Stimulated activated naive CD8-positive, alpha-beta T cell treated with anti-CD3 and anti-CD28 coated beads, Interleukin-15, Interleukin-2, amounts not matched to agents 100 U/mL and 50 U/mL, for 24 hours (primary cell): ENCODE results near the gene POGZ.

Experiments used
- ATAC-seq: fragments of 150-1000 bp; cut with Tn5 transposase; one replicate; pipeline ENCODE4 v1.10.0; 2021
- DNase-seq: peaks from one replicate; pipeline ENCODE4 v3.0.0; 2021

POGZ gene, protein sequence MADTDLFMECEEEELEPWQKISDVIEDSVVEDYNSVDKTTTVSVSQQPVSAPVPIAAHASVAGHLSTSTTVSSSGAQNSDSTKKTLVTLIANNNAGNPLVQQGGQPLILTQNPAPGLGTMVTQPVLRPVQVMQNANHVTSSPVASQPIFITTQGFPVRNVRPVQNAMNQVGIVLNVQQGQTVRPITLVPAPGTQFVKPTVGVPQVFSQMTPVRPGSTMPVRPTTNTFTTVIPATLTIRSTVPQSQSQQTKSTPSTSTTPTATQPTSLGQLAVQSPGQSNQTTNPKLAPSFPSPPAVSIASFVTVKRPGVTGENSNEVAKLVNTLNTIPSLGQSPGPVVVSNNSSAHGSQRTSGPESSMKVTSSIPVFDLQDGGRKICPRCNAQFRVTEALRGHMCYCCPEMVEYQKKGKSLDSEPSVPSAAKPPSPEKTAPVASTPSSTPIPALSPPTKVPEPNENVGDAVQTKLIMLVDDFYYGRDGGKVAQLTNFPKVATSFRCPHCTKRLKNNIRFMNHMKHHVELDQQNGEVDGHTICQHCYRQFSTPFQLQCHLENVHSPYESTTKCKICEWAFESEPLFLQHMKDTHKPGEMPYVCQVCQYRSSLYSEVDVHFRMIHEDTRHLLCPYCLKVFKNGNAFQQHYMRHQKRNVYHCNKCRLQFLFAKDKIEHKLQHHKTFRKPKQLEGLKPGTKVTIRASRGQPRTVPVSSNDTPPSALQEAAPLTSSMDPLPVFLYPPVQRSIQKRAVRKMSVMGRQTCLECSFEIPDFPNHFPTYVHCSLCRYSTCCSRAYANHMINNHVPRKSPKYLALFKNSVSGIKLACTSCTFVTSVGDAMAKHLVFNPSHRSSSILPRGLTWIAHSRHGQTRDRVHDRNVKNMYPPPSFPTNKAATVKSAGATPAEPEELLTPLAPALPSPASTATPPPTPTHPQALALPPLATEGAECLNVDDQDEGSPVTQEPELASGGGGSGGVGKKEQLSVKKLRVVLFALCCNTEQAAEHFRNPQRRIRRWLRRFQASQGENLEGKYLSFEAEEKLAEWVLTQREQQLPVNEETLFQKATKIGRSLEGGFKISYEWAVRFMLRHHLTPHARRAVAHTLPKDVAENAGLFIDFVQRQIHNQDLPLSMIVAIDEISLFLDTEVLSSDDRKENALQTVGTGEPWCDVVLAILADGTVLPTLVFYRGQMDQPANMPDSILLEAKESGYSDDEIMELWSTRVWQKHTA (N-terminal part only)

DNA sequence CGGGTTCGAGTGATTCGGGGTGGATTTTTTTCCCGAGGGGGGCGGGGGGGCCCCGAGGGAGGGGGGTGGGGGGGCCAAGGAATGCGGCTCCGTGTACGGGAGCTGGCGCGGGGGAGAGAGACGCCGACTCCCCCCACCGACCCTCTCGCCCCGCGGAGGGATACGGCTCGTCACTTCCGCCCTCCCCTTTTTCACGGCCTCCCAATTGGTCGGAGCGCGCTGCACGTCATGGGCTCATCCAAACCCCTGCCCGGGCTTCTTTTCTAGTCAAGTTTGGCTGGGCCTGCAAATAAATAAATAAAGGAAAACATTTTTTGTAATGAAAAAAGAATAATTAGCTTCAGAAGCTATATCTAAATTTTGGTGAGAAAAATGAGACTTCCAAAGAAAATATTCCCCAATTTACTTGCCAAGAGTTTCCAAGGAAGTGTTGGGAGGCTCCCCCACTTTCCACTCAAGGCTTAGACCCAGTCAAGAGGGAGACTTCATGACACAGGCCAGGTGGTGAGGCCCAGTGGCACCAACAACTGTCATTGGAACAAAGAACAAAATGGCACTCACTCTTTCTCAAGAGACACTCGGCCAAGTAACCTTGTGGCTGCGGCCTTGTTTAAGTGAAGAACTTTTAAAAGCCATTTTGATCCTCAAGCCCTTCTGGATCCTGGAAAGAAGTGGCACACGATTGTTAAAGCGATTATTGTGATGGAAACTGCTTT lies at the start of gene POGZ:
Gene POGZ (minus strand): TSS at position 164 of the 716 bp plus-strand sequence. CDS start 17,290 bp downstream, outside the sequence.
- peak; percentile 95 for DNase-seq
- peak; percentile 89 for ATAC-seq

DNA sequence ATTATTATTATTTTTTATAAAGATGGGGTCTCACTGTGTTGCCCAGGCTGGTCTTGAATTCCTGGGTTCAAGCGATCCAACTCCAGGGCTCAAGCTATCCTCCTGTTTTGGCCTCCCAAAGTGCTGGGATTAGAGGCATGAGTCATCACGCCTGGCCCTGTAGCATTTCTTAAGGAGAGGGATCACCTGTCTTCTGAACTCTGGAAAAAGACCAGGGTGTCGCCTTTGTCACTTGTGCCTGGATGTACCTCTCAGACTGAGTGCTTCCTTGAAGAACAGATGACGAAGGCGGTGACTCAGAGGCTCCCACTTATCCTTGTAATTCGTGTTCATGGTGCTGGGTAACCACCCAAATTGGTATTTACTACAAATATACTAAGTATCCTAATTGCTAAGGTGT lies 49.5 kb upstream of the POGZ start:
- ATAC-seq (no peak), DNase-seq (no peak)

DNA sequence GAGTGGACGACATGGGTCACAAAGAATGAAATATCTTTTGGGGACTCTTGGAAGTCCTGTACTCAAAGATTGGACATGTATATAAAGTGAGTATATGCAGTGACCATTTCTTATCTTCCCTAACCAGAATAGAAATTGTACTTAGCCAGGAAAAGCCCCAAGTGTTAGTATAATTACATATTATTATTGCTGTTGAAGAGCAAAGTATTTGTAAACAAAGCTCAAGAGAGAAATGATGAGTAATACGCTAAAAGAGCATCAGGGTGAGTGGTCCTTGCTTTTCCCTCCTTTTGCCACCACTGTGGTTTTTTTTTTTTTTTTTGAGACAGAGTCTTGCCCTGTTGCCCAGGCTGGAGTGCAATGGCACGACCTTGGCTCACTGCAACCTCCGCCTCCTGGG lies 45.5 kb upstream of the POGZ start:
- DNase-seq (no peak), ATAC-seq (no peak)

DNA sequence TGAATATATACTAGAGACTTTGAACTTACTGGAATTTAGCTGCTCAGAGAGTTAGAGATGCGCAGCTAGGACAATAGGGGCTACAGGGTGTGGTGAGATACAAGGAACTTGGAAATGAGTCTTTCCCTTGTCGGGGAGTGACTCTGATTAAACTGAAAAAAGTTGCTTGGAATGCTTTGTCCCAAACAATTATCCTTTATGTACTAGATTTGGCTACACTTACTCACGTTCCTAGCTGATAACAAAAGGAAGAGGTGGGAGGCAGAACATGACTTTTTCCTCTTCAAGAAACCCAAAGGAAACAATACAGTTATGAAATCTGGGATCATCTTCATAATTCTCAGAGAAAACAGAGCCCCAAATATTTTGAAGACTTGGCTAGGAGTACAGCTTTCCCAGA lies 45.0 kb upstream of the POGZ start:
- no peak for DNase-seq
- no peak for ATAC-seq

DNA sequence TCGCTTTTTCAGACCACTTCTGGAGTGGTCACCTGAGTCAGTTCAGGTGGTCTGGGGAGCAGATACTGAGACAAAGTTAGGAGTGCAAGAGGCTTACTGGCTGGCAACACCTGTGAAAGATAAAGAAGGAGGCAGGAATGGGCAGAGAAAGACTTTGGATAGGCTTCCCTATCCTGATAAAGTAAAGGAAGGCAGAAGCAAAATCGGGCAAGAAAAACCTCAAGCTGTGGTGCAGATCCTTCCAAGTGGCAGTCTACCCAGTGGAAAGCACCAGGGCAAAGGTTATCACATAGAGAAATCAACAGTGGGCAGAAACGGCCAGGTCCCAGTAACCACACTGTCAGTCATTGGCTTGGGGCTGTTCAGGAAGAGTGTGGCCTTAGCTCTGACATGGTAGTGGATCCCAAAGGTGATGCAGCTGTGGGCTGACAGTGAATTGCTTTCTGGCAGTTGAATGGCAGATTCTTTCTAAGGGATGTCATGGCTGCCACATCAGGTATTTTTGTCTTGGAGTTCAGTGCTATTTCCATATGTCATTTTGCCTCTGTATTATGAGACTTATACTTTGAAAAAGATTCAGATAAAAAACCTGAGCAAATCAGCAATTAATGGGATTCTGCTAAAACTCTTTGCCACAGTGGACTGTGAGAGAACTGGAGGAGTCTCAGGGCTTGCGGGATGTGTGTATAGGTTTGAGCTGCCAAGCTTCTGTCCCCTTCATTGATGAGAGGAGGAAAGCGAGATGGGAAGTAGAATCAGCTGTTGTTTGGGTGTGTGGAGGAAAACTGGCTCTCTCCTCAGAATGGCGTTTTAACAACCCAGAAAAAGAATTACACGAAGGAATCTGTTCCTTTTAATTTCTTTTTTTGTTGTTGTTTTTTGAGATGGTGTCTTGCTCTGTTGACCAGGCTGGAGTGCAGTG lies 43.8 kb upstream of the POGZ start:
- ATAC-seq (peak; percentile 70), DNase-seq (no peak)

DNA sequence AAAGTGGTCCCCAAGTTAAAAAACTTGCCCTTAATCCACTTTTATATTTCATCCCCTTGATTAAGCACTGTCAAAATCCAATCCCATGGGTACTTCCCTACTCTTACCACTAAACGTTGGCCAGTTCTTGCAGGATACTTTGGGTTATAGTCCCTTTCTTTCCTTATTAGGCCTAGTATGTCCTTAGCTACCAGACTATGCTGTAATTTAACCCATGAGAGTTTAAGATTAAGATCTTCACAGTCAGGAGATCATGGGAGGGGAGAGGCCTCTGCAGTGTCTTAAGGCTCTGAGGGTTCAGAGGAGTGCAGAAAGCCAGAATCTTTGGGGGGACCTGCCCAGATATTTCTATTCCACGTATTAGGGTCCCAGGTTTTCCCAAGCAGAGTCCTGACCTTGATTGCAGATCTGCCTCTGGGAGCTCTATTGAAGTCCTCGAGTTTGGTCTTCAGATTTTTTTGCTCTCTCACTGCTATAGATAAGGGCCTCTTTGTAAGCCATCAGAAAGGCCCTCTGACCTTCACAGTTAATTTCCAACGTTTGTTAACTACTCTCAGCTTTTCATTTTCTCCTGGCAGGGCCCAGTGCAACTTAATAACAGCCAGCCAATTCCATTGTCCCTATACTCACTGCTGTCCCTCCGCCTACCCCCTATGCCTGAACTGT lies 42.9 kb upstream of the POGZ start:
- no peak for DNase-seq

DNA sequence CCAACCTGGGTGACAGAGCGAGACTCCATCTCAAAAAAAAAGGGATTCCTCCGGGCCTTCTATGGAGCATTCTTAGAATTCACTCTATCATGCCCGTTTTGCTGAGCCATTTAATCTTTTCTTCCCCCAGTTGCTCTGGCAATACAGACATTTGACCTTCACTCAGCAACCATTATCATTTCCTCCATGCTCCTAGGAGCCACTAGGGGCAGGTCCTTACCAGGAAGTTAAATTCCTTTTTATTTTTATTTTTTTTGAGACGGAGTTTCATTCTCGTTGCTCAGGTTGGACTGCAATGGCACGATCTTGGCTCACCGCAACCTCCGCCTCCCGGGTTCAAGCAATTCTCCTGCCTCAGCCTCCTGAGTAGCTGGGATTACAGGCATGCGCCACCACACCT lies 42.2 kb upstream of the POGZ start:
- no peak for DNase-seq
- ATAC-seq, result no peak

More for the DNA sequence above, 42.9 kb upstream of the POGZ start:
- no peak for ATAC-seq

DNA sequence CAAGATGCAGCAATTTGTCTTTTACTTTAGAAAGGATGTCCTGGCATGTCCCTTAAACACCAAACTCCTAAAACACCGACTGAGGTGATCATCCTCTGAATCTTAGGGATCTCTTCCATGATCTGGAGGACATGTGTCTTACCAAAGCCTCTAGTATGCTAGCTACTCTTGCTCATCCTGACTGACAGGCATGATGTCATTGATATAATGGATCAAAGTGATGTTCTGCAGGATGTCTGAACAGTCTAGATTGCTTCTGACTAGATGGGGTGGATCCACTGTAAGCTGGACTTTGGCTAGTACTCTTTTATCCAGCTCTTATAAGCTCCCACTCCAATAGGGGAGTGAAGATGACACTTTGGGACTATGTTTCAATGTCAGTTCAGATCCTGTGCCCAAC lies 40.6 kb upstream of the POGZ start:
- no peak for DNase-seq

DNA sequence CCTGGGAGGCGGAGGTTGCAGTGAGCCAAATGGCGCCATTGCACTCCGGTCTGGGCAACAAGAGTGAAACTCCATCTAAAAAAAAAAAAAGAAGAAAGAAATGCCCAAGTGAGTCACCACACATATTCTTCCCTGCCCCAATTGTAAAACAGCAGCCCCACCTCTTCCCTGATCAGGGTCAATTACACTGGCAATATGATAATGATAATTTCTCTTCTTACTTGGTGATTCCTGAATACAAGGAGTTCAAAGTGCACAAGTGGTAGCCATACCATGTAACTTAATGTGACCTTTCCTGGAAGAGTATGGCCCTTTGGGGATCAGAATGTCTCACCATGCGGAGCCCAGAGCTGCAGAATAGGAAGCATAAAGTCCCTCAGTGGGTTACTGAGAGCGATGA lies 40.1 kb upstream of the POGZ start:
- ATAC-seq, result no peak
- no peak for DNase-seq

More for the DNA sequence above, 40.6 kb upstream of the POGZ start:
- ATAC-seq, result no peak

DNA sequence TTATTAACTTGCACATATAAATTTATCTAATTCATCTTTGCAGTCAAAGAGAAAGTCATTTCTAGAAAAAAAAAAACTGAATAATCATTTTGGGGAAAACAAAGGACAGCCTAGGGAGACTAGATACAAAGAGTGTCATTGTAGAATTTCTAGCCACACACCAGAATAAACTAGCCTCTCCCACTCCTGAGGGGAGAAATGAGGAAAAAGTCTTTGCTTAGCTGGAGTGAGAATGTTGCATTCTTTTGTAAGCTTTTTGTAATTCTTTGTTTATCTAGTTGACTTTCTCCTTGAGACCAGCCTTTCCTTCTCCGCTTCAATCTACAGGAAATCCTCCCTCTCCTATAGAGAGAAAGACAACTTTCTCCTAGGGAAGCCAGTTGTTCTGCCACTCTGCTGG lies 36.0 kb upstream of the POGZ start:
- no peak for ATAC-seq
- no peak for DNase-seq

DNA sequence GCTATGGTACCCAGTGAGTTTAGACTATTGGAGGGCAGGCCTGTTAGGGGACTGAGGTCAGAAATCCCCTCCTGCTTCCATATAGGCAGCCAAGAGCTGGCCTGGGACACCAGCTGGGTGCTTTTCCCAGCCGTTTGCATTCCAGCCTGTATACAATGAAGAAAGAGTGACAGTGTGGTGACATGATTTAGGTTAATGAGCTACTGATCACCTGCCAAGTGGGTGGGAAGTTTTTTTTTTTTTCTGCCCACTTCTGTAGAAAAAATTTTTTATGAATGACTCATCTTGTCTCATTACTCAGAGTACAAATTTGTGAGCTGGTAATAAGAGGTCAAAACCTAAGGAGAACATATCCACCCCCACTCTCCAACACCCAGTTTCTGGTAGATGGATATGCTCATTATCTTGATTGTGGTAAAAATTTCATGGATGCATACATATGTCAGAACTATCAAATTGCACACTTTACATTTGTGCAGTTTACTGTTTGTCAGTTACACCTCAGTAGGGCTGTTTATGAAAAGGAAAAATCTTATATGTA lies 35.5 kb upstream of the POGZ start:
- peak; percentile 77 for ATAC-seq
- DNase-seq, result no peak

DNA sequence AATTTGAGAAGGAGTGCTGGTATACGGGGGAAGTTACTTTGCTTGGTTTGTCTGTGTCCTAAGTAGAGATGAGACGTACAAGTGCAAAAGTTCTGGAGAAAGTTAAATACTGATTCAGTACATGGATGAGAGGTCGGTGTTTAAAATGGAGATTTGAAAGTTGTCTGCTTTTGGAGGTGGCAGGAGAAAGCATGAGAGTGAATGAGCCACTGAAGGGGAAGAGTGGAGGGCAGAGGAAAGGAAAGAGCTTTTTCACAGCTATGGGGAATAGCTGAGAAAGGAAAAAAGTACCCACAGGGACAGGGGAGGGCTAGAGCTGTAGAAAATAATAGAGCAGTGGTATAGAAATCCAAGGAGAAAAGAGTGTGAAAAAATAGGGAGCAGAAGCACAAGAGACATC lies 33.7 kb upstream of the POGZ start:
- ATAC-seq (no peak), DNase-seq (no peak)

DNA sequence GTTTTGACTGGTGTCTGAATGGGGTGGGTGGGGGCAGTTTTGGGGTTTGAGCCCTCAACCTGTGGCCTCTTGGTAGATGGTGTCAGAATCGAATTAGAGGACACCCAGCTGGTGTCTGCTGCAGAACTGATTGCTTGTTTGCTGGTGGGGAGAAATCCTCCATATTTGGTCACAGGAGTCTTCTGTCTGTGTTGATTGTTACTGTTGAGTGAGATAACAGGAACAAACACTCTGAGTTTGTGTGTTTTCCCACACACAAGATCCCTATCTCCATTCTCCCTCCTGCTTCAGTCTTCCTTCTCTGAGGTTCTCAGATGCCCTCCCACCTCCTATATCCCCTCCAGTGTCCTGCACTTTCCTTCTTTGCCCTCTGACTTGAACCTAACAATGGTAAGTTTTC lies 32.8 kb upstream of the POGZ start:
- DNase-seq, result no peak
- ATAC-seq, result no peak

DNA sequence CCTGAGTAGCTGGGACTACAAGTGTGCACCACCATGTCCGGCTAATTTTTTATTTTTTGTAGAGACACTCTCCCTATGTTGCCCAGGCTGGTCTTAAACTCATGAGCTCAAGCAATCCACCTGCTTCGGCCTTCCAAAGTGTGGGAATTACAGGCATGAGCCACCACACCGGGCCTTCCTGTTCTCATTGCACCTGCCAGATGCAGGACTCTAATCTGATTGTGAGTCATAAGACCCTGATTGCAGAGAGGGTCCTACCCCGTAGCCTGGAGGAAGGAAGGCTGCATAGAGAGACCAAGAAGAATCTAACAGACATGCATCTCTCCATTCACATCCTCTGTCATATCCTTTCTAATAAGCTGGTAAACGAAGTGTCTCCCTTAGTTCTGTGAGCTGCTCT lies 32.3 kb upstream of the POGZ start:
- ATAC-seq (no peak), DNase-seq (no peak)

DNA sequence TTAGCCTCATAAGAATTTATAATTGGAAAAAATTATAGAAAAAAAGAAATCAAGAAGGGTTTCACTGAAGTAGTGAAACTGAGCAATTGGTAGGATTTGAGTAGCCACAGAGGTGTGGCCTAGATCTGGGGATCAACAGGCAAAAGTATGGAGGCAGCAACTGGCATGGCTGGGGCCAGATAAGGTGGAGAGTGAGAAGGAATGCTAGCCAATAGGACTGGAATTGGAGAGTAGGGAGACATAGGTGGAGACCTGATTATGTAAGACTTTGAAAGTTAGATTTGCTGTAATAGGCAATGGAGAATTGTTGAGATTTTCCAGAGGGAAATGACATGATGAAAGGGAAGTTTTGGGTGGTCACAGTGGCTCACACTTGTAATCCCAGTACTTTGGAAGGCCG lies 27.3 kb upstream of the POGZ start:
- ATAC-seq, result no peak
- no peak for DNase-seq

DNA sequence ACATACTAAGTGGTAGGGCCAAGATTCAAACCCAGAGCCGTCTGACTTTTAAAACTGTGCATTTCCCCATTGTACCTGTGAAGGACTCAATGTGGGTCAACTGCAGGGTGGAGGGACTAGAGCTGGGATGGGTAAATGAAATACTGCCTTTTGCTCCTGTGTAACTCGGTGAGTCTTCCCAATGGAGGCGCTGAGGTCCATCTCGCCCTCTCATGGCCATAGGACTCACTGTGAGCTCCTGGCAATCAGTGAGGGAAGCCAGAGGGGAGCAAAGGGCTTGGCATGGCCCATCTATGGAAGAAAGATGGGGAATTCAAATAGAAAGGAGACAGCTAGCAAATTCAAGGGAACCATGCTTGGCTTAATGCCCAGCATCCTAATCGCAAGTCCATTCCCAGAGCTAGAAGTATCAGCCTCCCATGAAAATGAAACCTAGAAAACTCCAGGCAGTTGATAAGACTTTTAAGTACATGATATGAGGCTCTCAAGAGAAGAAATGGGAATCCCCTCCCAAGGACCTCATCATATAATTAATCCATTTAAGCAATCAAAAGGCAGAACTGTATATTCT lies 26.5 kb upstream of the POGZ start:
- DNase-seq, result no peak
- no peak for ATAC-seq

DNA sequence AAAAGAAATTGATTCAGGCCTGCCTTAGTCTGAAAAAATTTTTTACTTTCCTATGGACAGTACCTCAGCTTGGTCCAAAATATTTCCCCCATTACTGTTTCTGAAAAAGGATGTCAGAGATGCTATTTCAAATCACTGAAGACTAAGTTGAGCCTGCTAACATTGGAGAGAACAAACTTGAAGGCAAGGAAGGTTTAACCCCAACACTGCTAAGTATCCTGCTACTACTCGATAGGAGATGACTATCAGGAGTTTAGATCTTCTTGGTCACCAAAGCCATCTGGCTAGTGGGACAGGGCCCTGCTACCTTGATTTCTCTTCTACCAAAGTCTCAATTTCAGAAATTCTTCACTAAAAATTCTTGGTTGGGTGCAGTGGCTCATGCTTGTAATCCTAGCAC lies 22.7 kb upstream of the POGZ start:
- DNase-seq (no peak), ATAC-seq (no peak)

DNA sequence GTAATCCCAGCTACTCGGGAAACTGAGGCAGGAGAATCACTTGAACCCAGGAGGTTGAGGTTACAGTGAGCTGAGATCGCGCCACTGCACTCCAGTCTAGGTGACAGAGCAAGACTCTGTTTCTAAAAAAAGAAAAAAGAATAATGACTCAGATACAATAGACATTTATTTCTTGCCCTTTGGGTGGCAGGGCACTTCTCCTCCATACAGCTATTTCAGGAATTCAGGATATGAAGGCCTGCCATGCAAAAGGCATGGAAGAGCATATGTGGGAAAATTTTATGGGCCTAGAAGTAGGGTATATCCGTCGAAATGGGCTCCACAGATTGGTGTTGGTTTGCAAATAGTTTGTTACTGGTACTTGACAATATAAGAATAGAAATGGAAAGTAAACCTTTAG lies 20.2 kb upstream of the POGZ start:
- DNase-seq, result no peak
- ATAC-seq, result no peak

DNA sequence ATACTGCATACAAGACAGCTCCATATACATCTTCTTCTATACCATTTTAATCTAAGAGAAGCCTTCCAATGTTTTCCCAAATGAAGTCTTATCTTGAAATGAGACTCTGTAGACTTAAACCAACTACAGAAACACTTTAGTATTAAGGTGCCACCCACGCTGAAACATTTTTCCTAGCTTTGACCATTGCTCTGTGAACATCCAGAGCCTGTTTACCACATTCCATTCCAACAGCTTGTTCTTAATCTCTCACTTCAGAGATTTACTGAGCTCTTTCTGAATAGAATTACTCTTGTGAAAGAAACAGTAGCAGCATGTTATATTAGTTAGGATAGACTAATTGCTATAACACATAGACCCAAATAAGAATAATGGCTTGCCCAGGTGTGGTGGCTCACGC lies 19.6 kb upstream of the POGZ start:
- no peak for ATAC-seq
- DNase-seq, result no peak
